ENCODE results near the gene SLC16A12. TPM values are rescaled to one million over a fixed set of nuclear protein-coding genes. Genes with fewer than 3 reads are reported as not detected.

Gene SLC16A12
- total and polyA plus RNA-seq, 2 of the 4 experiments (the other 2 are of a cell fraction) = 1.4 to 1.6 TPM

GRCh38 chr10:89390476-89391225 lies 144.7 kb downstream of the SLC16A12 start:
- Histone ChIP-seq H3K4me2 (ENCODE audit: low read depth, low read length) (no peak overlapping the region), H3K27ac (ENCODE audit: insufficient read depth, low read length) (no peak overlapping the region), H3K14ac (replicated peaks; ENCODE audit: low read depth, low read length) (no peak overlapping the region), H2AFZ (replicated peaks; ENCODE audit: low read length, poor library complexity) (no peak overlapping the region), H3K27me3 (ENCODE audit: control insufficient read depth, insufficient read depth, low read length) (no peaks in the 10 kb centered on the region), H2BK120ac (ENCODE audit: low read depth, low read length) (no peak overlapping the region), H2AK9ac (replicated peaks; ENCODE audit: low read depth, low read length, poor library complexity) (no peak overlapping the region), H3K56ac (ENCODE audit: extremely low read depth, insufficient read depth, low read length) (no peak overlapping the region), H3K18ac (ENCODE audit: low read depth, low read length) (no peak overlapping the region), H2BK20ac (ENCODE audit: low read depth, low read length) (no peak overlapping the region), H2BK5ac (ENCODE audit: low read depth, low read length, poor library complexity, severe bottlenecking) (no peak overlapping the region), H3K9me3 (ENCODE audit: control insufficient read depth, insufficient read depth, low read length) (no peaks in the 10 kb centered on the region), H3K9ac (ENCODE audit: low read depth, low read length) (no peak overlapping the region), H3K9me1 (ENCODE audit: insufficient read depth, low read length) (no peaks in the 10 kb centered on the region), H4K20me1 (ENCODE audit: insufficient read depth, low read length) (peaks cover 3% of the 10 kb centered on the region; the same call in 1 of the 2 replicates), H4K91ac (ENCODE audit: insufficient read depth, low read depth, low read length) (no peak overlapping the region), H3K36me3 (ENCODE audit: control insufficient read depth, insufficient read depth, low read length) (no peaks in the 10 kb centered on the region), H4K8ac (ENCODE audit: low read depth in 2 of 2, low read length in 2 of 2) (no peak overlapping the region), H2AK5ac (ENCODE audit: low read depth, low read length) (no peak overlapping the region), H3K4me3 (ENCODE audit: insufficient read depth, low read depth, low read length) (no peak overlapping the region), H3K23ac (ENCODE audit: low read depth, low read length) (no peak overlapping the region), H3K79me1 (ENCODE audit: low read depth in 1 of 2, low read length in 2 of 2) (peaks cover 0 to 3% of the 10 kb centered on the region in 2 experiments; a peak in 1 of 4 replicates), H3K4ac (ENCODE audit: low read depth, low read length) (no peak overlapping the region), H2BK15ac (ENCODE audit: low read depth, low read length) (no peak overlapping the region), H3K4me1 (ENCODE audit: control insufficient read depth, insufficient read depth, low read length) (no peaks in the 10 kb centered on the region; the same call in 1 of the 2 replicates), H4K5ac (ENCODE audit: low read depth, low read length) (no peak overlapping the region)
- ATAC-seq (ENCODE audit: low read depth) = no peak
- BruUV-seq (replicated peaks) = no TSS peak
- CTCF ChIA-PET = no interaction called here
- WGBS, 2 experiments (ENCODE audit: extremely low coverage in 2 of 2, insufficient read length in 1 of 2) = 96% methylated on average over 4 of the region's 5 CpGs; no CpG with 5 or more reads in 1 of the 2 experiments
- dilution Hi-C loops (cut with HindIII; ENCODE audit: low sequenced_read_pairs, unreplicated experiment) (no loop called here), intact Hi-C loops (cut with micrococcal nuclease) (no loop called here), in situ Hi-C loops (cut with MboI; ENCODE audit: low sequenced_read_pairs) (no loop called here)
- peak; percentile 36 for DNase-seq
- POLR2A ChIA-PET (ENCODE audit: unreplicated experiment) = no interaction called here
- TF ChIP-seq NFE2L2 (IDR thresholded peaks at IDR 0.05; ENCODE audit: low read depth, low read length) (no peak), CEBPB (IDR thresholded peaks at IDR 0.05; ENCODE audit: low read depth, low read length) (no peak), RCOR1 (IDR thresholded peaks at IDR 0.05; ENCODE audit: insufficient replicate concordance, low read length) (no peak), RAD21 (IDR thresholded peaks at IDR 0.05; ENCODE audit: low read length) (no peak), FOS (IDR thresholded peaks at IDR 0.05; ENCODE audit: low read depth, low read length) (no peak), MXI1 (IDR thresholded peaks at IDR 0.05; ENCODE audit: borderline replicate concordance, low read depth, low read length) (no peak), CTCF (conservative IDR thresholded peaks at IDR 0.05; ENCODE audit: low read depth, low read length) (no peak), SMC3 (IDR thresholded peaks at IDR 0.05; ENCODE audit: low read depth, low read length) (no peak), ELK1 (IDR thresholded peaks at IDR 0.05; ENCODE audit: borderline replicate concordance, low read depth, low read length) (no peak), CHD1 (IDR thresholded peaks at IDR 0.05; ENCODE audit: low read depth, low read length) (no peak), BHLHE40 (IDR thresholded peaks at IDR 0.05; ENCODE audit: low read depth, low read length) (no peak), POLR2A (IDR thresholded peaks at IDR 0.05; ENCODE audit: low read depth, low read length) (no peak), RFX5 (IDR thresholded peaks at IDR 0.05; ENCODE audit: low read depth, low read length) (no peak)

All from IMR-90 (cell line).